Measurements from ENCODE around the gene KAZN. TPM values are rescaled to one million over a fixed set of nuclear protein-coding genes. Genes with fewer than 3 reads are reported as not detected.
A peak's percentile ranks its signal among the peaks of the same experiment; 100 is the strongest.

The KAZN gene
- total RNA-seq, 1 donor from 2014 or later: 7.9 TPM

DNA sequence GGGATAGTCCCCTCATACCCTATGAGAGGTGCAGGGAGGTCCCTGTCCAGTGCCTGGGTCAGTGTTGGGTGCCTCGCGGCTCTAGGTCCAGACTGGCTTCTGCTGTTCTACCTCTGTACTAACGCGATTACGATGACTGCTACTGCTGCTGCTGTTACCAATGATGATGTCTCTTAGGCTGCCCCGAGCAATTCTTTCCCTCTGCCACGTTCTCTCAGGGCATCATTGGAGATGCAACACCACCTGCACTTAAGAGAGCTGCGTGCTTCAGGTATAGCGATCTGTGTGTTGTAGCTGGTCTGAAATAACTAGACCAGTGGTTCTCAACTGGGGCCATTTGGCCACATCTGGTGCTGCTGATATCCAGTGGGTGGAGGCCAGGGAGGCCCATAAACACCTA lies 36.9 kb downstream of the KAZN start:
- peaks cover 2% of the 10 kb centered on the region for H3K9me3 Mint-ChIP-seq (ENCODE audit: unreplicated experiment)

DNA sequence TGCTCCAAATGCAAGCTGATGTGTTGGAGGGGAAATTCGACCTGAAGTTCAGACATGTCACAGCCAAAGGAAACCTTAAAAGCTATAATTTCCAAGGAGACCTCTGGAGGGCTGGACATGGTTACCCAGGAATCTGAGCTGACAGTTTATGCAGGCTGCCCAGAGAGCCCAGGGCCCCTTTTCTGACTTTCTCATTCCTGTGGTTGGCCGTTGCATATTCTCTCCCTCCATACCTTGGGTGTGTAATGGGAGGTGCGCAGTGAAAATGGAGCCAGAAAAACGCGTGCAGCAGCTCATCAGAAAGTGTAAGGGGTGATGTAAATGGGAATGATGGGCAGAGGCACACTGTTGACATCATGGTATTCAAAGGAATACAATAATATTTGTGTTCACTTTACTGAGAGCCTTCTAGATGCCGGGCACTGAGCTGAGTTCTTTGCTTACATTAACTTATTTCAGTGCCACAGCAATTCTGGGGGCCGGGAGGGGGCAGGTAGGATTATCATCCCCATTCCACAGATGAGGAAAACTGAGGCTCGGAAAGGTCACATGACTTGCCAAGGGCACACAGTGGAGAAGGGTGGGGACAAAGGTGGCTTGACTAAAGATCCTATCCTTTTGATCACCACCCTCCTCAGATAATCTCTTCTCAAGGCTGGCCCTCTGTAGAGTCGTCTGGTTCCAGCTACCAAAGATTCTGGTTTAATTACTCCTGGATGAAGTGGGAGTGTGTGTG lies 38.6 kb downstream of the KAZN start:
- Mint-ChIP-seq H3K27ac (ENCODE audit: unreplicated experiment) (no peak overlapping the region), H3K4me1 (ENCODE audit: low read depth, unreplicated experiment) (peaks cover 7% of the 10 kb centered on the region), H3K27me3 (ENCODE audit: unreplicated experiment) (peaks cover 2% of the 10 kb centered on the region), H3K36me3 (ENCODE audit: unreplicated experiment) (peaks cover 8% of the 10 kb centered on the region), H3K9me3 (ENCODE audit: unreplicated experiment) (peaks cover 4% of the 10 kb centered on the region), H3K4me3 (ENCODE audit: unreplicated experiment) (no peak overlapping the region)
- no peak for DNase-seq
- TF ChIP-seq, protein P1, sequence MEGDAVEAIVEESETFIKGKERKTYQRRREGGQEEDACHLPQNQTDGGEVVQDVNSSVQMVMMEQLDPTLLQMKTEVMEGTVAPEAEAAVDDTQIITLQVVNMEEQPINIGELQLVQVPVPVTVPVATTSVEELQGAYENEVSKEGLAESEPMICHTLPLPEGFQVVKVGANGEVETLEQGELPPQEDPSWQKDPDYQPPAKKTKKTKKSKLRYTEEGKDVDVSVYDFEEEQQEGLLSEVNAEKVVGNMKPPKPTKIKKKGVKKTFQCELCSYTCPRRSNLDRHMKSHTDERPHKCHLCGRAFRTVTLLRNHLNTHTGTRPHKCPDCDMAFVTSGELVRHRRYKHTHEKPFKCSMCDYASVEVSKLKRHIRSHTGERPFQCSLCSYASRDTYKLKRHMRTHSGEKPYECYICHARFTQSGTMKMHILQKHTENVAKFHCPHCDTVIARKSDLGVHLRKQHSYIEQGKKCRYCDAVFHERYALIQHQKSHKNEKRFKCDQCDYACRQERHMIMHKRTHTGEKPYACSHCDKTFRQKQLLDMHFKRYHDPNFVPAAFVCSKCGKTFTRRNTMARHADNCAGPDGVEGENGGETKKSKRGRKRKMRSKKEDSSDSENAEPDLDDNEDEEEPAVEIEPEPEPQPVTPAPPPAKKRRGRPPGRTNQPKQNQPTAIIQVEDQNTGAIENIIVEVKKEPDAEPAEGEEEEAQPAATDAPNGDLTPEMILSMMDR (IDR thresholded peaks at IDR 0.05; ENCODE audit: partially characterized antibody, unreplicated experiment): no peak

More for the DNA sequence above, 36.9 kb downstream of the KAZN start:
- no peak overlapping the region for H3K4me3 Mint-ChIP-seq (ENCODE audit: unreplicated experiment)
- H3K36me3 Mint-ChIP-seq (ENCODE audit: unreplicated experiment): no peaks in the 10 kb centered on the region
- DNase-seq: no peak
- H3K27me3 Mint-ChIP-seq (ENCODE audit: unreplicated experiment): peaks cover 2% of the 10 kb centered on the region
- H3K4me1 Mint-ChIP-seq (ENCODE audit: low read depth, unreplicated experiment): peaks cover 7% of the 10 kb centered on the region
- TF ChIP-seq, protein P1 (IDR thresholded peaks at IDR 0.05; ENCODE audit: partially characterized antibody, unreplicated experiment): no peak
- no peak overlapping the region for H3K27ac Mint-ChIP-seq (ENCODE audit: unreplicated experiment)

DNA sequence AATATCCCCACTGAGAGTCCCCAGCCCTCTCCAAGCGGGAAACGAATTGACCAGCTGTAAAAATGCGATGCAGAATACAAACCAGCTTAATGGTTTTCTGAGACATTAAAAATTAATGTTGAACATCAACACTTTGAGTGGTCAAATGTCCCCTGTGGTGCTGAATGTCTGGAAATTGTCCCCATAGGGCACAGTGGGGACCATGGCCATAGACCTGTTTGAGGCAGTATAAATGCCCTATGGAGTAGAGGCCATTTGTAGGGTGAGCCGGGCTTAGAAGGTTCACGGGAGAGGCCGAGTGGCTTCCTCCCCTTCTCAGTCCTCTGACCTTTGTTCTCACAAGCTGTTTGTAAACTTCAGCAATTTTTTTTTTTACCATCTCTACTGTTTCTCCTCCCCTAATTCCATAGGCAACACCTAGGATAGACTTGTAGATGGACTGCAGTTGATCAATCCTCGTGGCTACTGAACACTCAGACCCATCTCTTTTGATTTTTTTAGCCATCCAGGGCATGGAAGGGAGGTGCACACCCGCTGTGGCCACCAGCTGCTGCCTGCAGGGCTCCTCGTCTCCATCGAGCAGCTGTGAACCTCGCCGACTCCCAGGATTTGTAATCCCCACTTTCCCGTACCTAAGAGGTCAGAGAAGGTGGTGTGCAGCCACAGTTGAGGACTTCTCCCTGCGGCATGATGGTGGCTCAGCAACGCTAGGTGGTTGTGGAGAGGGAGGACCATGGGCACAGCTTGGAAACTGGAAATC lies 41.0 kb downstream of the KAZN start:
- peaks cover 2% of the 10 kb centered on the region for H3K27me3 Mint-ChIP-seq (ENCODE audit: unreplicated experiment)

DNA sequence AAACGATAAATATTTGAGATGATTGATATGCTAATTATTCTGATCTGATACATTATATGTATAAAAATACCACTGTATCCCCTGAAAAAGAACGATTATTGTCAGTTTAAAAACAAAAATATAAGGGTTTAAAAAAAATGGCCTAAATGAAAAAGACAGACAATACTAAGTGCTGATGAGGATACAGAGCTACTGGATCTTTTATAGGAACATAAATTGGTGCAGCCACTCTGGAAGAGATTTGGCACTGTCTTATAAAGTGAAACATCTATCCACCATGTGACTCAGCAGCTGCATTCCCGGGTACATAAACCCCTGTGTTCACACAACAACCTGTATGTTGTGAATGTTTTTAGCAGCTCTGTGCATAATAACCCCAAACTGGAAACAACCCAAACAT lies 44.2 kb downstream of the KAZN start:
- H3K4me1 Mint-ChIP-seq (ENCODE audit: low read depth, unreplicated experiment): peaks cover 6% of the 10 kb centered on the region
- TF ChIP-seq, protein P1 (IDR thresholded peaks at IDR 0.05; ENCODE audit: partially characterized antibody, unreplicated experiment): no peak
- H3K4me3 Mint-ChIP-seq (ENCODE audit: unreplicated experiment): no peak overlapping the region
- peaks cover 3% of the 10 kb centered on the region for H3K27me3 Mint-ChIP-seq (ENCODE audit: unreplicated experiment)
- no peak overlapping the region for H3K27ac Mint-ChIP-seq (ENCODE audit: unreplicated experiment)
- H3K36me3 Mint-ChIP-seq (ENCODE audit: unreplicated experiment): peaks cover 22% of the 10 kb centered on the region
- no peak for DNase-seq
- H3K9me3 Mint-ChIP-seq (ENCODE audit: unreplicated experiment): peaks cover 11% of the 10 kb centered on the region

More for the DNA sequence above, 41.0 kb downstream of the KAZN start:
- Mint-ChIP-seq H3K9me3 (ENCODE audit: unreplicated experiment) (peaks cover 2% of the 10 kb centered on the region), H3K4me3 (ENCODE audit: unreplicated experiment) (no peak overlapping the region), H3K27ac (ENCODE audit: unreplicated experiment) (peak overlapping the region; percentile 66), H3K36me3 (ENCODE audit: unreplicated experiment) (peaks cover 9% of the 10 kb centered on the region), H3K4me1 (ENCODE audit: low read depth, unreplicated experiment) (peaks cover 7% of the 10 kb centered on the region)
- no peak for DNase-seq
- TF ChIP-seq, protein P1 (IDR thresholded peaks at IDR 0.05; ENCODE audit: partially characterized antibody, unreplicated experiment): no peak

DNA sequence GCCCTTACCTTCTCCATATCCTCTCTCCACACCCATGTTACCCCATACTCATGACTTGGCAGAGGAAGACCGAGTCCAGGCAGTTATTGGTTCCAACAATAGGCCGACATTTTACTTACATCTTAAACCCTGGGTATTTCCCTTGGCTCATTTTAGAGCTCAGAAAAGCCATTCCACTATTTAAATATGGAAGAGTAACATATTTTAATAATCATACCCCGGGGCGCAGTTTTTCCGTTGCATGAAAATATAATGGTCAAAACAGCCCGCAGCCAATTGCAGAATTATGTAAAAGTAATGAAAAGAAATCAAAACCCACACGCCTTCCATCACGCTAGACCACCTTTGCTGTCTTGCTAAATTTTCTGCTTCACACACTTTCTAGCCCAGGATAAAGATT lies 48.5 kb downstream of the KAZN start:
- TF ChIP-seq, protein P1 (IDR thresholded peaks at IDR 0.05; ENCODE audit: partially characterized antibody, unreplicated experiment): no peak
- H3K27ac Mint-ChIP-seq (ENCODE audit: unreplicated experiment): no peak overlapping the region
- H3K4me1 Mint-ChIP-seq (ENCODE audit: low read depth, unreplicated experiment): peaks cover 2% of the 10 kb centered on the region
- peaks cover 9% of the 10 kb centered on the region for H3K9me3 Mint-ChIP-seq (ENCODE audit: unreplicated experiment)
- H3K36me3 Mint-ChIP-seq (ENCODE audit: unreplicated experiment): peaks cover 15% of the 10 kb centered on the region
- no peak for DNase-seq
- peaks cover 2% of the 10 kb centered on the region for H3K27me3 Mint-ChIP-seq (ENCODE audit: unreplicated experiment)
- no peak overlapping the region for H3K4me3 Mint-ChIP-seq (ENCODE audit: unreplicated experiment)
